T-helper 2 cell treated with Interferon-gamma antibody and Interleukin-4, amounts not matched to agents 5 μg/mL and 100 μg/mL, for 36 hours (primary cell): ENCODE results near the gene VWA7.
"Not testable (repeated sequence)": the region's sequence is repeated elsewhere in the genome, so short reads cannot be mapped to it uniquely, and the experiment has no call there.

Source experiments
- DNase-seq: peaks from one replicate; pipeline ENCODE4 v3.0.0; 2021; ENCODE audit warnings: low spot score
- H3K27ac Mint-ChIP-seq: one replicate; pipeline ENCODE4 v1.8.0; 2021; ENCODE audit warnings: mild to moderate bottlenecking, mixed read lengths
- H3K27me3 Mint-ChIP-seq: one replicate; pipeline ENCODE4 v1.8.0; 2021; ENCODE audit warnings: low read depth, mixed read lengths
- H3K36me3 Mint-ChIP-seq: one replicate; pipeline ENCODE4 v1.8.0; 2021; ENCODE audit warnings: low read depth, mixed read lengths
- H3K4me1 Mint-ChIP-seq: one replicate; pipeline ENCODE4 v1.8.0; 2021; ENCODE audit warnings: low read depth, mixed read lengths
- H3K4me3 Mint-ChIP-seq: one replicate; pipeline ENCODE4 v1.8.0; 2022; ENCODE audit warnings: mild to moderate bottlenecking, moderate library complexity, mixed read lengths
- H3K9me3 Mint-ChIP-seq: one replicate; pipeline ENCODE4 v1.8.0; 2021; ENCODE audit warnings: mixed read lengths

VWA7 gene

DNA sequence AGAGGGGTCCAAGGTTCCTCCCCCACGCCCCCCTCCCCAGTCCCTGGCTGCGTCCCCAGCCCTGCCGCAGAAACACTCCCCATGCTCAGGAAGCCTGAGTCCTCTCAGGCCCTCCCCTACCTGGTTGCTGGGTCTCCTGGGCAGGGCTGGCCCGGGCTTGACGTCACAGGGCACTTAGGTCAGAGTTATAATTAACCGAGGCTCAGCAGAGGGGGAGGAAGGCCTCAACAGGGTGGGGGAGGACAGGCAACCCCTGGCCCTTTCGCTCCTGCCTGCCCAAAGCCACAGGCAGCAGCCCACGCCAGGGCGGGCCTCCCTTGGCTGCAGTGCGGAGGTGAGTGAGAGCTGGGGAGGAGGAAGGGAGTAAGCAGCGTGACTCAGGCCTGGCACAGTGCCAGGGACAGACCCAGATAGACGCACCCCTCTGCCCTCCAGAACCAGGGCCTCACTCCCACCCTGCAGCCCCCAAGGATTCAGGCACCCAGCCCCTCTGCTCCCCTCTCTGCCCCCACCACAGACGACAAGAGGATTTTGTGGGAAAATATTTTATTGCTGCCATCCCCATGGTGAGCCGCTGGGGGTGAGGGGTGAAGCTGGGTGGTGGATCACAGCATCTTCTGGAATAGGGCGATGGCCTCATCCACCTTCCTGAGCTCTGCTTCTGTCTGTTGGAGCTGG lies at the start of gene VWA7:
TSS of gene VWA7 (minus strand) at position 340 of the 678 bp plus-strand sequence. CDS start 549 bp downstream, outside the sequence.
- Mint-ChIP-seq H3K9me3 (no peaks in the 10 kb centered on the region), H3K27ac (peak within 1 kb of the TSS; percentile 71), H3K4me3 (peak within 1 kb of the TSS; percentile 38), H3K36me3 (peaks cover 21% of the 10 kb centered on the region), H3K4me1 (peaks cover 28% of the 10 kb centered on the region), H3K27me3 (no peaks in the 10 kb centered on the region)
- peak; percentile 89 for DNase-seq

DNA sequence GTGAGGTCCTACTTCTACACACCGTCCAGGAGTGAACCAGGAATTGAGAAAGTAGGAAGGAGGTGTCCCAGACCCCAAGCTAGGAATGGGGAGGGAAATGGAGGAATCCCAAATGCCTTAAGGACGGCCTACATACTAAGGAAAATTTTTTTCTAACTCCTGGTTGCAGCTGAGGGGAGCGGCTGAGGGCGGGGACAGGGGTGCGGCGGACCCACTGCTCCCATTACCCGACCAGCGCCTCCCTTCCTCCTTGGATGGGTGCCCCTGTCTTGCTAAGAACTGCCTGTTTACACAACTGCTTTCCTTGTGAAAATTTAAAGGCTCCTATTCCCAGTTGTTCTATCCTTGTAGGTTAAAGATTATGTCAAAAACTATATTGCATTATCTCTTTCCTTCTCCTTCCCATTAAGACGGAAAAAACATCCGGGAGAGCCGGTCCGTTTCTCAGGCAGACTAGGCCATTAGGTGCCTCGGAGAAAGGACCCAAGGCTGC lies 49.7 kb upstream of the VWA7 start:
- Mint-ChIP-seq H3K27me3 (no peaks in the 10 kb centered on the region), H3K4me1 (peaks cover 40% of the 10 kb centered on the region), H3K4me3 (peak overlapping the region; percentile 97), H3K9me3 (no peaks in the 10 kb centered on the region), H3K27ac (peak overlapping the region; percentile 99), H3K36me3 (peaks cover 13% of the 10 kb centered on the region)
- DNase-seq, result no peak

- H3K4me3 Mint-ChIP-seq, result peak overlapping the region; percentile 97
- no peaks in the 10 kb centered on the region for H3K27me3 Mint-ChIP-seq
- H3K36me3 Mint-ChIP-seq, result peaks cover 7% of the 10 kb centered on the region
- peak overlapping the region; percentile 62 for H3K27ac Mint-ChIP-seq
- no peak for DNase-seq
- H3K4me1 Mint-ChIP-seq, result peaks cover 37% of the 10 kb centered on the region
- no peaks in the 10 kb centered on the region for H3K9me3 Mint-ChIP-seq
Observed at GRCh38 chr6:31825553-31825952, 48.4 kb upstream of the VWA7 start.

DNA sequence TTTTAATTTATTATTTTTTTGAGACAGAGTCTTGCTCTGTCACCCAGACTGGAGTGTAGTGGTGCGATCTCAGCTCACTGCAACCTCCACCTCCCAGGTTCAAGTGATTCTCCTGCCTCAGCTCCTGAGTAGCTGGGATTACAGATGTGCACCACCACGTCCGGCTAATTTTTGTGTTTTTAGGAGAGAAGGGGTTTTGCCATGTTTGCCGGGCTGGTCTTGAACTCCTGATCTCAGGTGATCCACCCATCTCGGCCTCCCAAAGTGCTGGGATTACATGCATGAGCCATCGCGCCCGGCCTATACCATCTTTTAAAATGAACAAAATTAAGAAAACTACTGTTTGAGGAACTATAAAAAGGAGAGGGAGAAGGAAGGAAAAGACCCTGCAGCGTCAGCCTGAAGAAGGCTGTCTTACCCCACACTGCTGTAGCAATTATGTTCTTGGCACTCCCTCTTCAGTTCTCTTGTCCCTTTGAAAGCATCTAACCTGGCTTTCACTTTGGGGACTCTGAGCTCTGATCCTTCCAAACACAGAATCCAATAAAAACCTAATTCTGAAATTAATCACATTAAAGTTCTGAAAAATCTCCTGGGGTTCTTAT lies 46.6 kb upstream of the VWA7 start:
- not testable (repeated sequence) for H3K27ac Mint-ChIP-seq

DNA sequence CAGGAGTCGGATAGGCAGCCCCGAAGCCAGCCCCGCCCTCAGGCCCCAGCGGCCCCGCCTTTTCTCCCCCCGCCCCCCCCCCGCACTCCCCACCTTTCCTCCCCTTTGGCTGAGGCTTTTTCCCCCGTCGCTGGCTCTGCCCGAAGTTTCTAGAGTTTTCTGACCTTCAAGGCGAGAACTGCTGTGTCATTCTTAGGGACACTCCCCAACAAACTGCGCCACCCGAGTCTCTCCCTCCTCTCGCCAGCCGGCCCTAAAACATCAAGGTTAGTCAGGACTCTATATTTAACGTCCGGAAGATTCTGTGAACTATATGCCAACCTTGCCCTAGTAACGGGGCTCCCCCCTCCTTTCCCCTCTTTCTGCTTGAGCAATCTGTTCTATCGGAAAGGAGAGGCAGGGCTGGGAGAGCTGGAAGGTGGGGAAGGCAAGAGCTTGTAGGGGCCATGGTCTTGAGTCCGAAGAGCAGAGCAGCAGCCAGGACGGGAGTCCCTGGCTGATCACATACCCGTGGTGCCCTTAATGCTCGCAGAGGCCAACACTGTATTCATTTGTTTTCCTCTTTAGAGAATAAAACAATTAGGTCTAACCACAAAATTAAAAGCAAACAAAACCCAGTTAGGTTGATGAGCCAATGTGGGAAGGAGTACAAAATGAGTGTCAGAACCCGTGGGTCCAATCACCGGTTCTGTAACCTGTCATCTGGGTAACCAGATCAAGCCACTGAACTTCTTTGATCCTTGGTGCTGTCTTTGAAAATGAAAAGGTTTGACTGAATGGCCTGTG lies 45.1 kb upstream of the VWA7 start:
- Mint-ChIP-seq H3K4me1 (peaks cover 47% of the 10 kb centered on the region), H3K4me3 (peak overlapping the region; percentile 92), H3K27ac (peak overlapping the region; percentile 93), H3K27me3 (no peaks in the 10 kb centered on the region), H3K9me3 (no peaks in the 10 kb centered on the region), H3K36me3 (peaks cover 15% of the 10 kb centered on the region)
- peak; percentile 72 for DNase-seq

More for the DNA sequence above, 46.6 kb upstream of the VWA7 start:
- Mint-ChIP-seq H3K4me1 (peaks cover 40% of the 10 kb centered on the region), H3K4me3 (peak overlapping the region; percentile 16)
- H3K36me3 Mint-ChIP-seq, H3K27me3 Mint-ChIP-seq, DNase-seq, H3K9me3 Mint-ChIP-seq: not testable (repeated sequence)

GRCh38 chr6:31821301-31822035 lies 44.3 kb upstream of the VWA7 start:
- H3K27ac Mint-ChIP-seq, result peak overlapping the region; percentile 93
- H3K27me3 Mint-ChIP-seq, result no peaks in the 10 kb centered on the region
- peak; percentile 77 for DNase-seq
- peak overlapping the region; percentile 92 for H3K4me3 Mint-ChIP-seq
- H3K36me3 Mint-ChIP-seq, result peaks cover 12% of the 10 kb centered on the region
- no peaks in the 10 kb centered on the region for H3K9me3 Mint-ChIP-seq
- H3K4me1 Mint-ChIP-seq, result peaks cover 40% of the 10 kb centered on the region

DNA sequence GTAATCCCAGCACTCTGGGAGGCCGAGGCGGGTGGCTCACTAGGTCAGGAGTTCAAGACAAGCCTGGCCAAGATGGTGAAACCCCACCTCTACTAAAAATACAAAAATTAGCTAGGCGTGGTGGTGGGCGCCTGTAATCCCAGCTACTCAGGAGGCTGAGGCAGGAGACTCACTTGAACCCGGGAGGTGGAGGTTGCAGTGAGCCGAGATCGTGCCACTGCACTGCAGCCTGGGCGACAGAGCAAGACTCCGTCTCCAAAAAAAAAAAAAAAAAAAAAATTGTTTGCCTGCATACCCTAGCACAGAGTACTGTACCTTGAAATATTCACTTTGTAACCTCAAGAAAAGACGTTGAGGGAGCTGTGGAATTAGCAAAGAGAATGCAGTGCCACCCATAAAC lies 43.3 kb upstream of the VWA7 start:
- peaks cover 36% of the 10 kb centered on the region for H3K4me1 Mint-ChIP-seq
- H3K27ac Mint-ChIP-seq, H3K27me3 Mint-ChIP-seq, DNase-seq, H3K9me3 Mint-ChIP-seq: not testable (repeated sequence)
- peaks cover 12% of the 10 kb centered on the region for H3K36me3 Mint-ChIP-seq
- peak overlapping the region; percentile 92 for H3K4me3 Mint-ChIP-seq

- peak overlapping the region; percentile 51 for H3K27ac Mint-ChIP-seq
- no peaks in the 10 kb centered on the region for H3K27me3 Mint-ChIP-seq
- DNase-seq, result no peak
- H3K36me3 Mint-ChIP-seq, result peaks cover 12% of the 10 kb centered on the region
- peaks cover 33% of the 10 kb centered on the region for H3K4me1 Mint-ChIP-seq
- H3K4me3 Mint-ChIP-seq, result peak overlapping the region; percentile 35
- H3K9me3 Mint-ChIP-seq, result no peaks in the 10 kb centered on the region
Observed at GRCh38 chr6:31819871-31820299, 42.8 kb upstream of the VWA7 start.

DNA sequence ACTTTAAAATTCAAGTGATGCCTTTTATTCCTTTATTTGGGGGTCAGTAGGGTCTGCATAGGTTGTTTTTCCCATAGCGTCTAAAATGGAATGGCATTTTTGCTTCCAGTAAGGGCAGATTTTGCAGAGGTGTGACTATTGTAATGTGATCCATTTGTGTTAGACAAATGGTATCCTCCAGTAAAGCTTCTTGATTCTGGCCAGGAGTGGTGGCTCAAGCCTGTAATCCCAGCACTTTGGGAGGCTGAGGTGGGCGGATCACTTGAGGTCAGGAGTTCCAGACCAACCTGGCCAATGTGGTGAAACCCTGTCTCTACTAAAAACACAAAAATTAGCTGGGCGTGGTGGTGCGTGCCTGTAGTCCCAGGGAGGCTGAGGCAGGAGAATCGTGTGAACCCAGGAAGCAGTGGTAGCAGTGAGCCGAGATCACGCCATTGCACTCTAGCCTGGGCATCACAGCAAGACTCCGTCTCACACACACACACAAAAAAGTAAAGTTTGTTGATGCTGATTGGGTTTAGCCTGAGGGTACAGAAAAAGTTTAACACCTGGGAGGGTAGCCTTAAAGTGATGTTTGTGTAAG lies 40.9 kb upstream of the VWA7 start:
- not testable (repeated sequence) for H3K9me3 Mint-ChIP-seq, DNase-seq, H3K27me3 Mint-ChIP-seq
- Mint-ChIP-seq H3K4me1 (peaks cover 37% of the 10 kb centered on the region), H3K27ac (peak overlapping the region; percentile 94), H3K4me3 (peak overlapping the region; percentile 96), H3K36me3 (peaks cover 12% of the 10 kb centered on the region)

DNA sequence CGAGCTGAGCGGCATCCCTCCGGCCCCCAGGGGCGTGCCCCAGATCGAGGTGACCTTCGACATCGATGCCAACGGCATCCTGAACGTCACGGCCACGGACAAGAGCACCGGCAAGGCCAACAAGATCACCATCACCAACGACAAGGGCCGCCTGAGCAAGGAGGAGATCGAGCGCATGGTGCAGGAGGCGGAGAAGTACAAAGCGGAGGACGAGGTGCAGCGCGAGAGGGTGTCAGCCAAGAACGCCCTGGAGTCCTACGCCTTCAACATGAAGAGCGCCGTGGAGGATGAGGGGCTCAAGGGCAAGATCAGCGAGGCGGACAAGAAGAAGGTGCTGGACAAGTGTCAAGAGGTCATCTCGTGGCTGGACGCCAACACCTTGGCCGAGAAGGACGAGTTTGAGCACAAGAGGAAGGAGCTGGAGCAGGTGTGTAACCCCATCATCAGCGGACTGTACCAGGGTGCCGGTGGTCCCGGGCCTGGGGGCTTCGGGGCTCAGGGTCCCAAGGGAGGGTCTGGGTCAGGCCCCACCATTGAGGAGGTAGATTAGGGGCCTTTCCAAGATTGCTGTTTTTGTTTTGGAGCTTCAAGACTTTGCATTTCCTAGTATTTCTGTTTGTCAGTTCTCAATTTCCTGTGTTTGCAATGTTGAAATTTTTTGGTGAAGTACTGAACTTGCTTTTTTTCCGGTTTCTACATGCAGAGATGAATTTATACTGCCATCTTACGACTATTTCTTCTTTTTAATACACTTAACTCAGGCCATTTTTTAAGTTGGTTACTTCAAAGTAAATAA lies 40.2 kb upstream of the VWA7 start:
- Mint-ChIP-seq H3K36me3 (peaks cover 12% of the 10 kb centered on the region), H3K27ac (peak overlapping the region; percentile 94), H3K4me3 (peak overlapping the region; percentile 96), H3K4me1 (peaks cover 39% of the 10 kb centered on the region)
- not testable (repeated sequence) for H3K27me3 Mint-ChIP-seq, H3K9me3 Mint-ChIP-seq
- DNase-seq, result peak; percentile 37

- peak; percentile 81 for DNase-seq
- Mint-ChIP-seq H3K27ac (peak within 1 kb of the TSS; percentile 88), H3K9me3 (no peaks in the 10 kb centered on the region), H3K36me3 (peaks cover 19% of the 10 kb centered on the region), H3K4me1 (peaks cover 35% of the 10 kb centered on the region), H3K4me3 (peak within 1 kb of the TSS; percentile 91), H3K27me3 (no peaks in the 10 kb centered on the region)
Observed at GRCh38 chr6:31815025-31815838, 38.1 kb upstream of the VWA7 start, which contains the start of the genes HSPA1A and HSPA1L. HSPA1A (plus strand) TSS chr6:31815543; CDS start chr6:31815757, 214 bp downstream. HSPA1L (minus strand) TSS chr6:31815283; CDS start chr6:31811972, 3,311 bp downstream.

DNA sequence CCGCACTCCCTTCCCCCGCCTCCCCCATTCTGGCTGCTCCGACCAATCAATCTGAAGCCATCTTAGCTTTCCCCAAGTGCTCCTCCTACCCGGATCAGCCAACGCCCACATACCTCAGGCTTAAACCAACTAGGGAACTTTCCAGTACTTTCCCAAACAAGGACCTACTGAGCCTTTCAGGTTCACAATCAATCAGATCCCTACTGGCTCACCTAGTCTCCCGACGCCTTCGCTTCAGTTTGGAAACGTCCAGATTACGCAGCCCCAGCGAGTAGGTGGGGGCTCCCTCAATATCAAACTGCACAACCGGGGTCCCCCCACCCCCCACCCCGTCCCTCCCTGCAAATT lies 37.5 kb upstream of the VWA7 start:
- H3K36me3 Mint-ChIP-seq, result peaks cover 21% of the 10 kb centered on the region
- DNase-seq, result peak; percentile 76
- peaks cover 31% of the 10 kb centered on the region for H3K4me1 Mint-ChIP-seq
- H3K4me3 Mint-ChIP-seq, result peak overlapping the region; percentile 91
- no peaks in the 10 kb centered on the region for H3K9me3 Mint-ChIP-seq
- no peaks in the 10 kb centered on the region for H3K27me3 Mint-ChIP-seq
- H3K27ac Mint-ChIP-seq, result peak overlapping the region; percentile 88
